NCI-H2196 treated with DMSO at 0.1 percent for 48 hours (cell line): ENCODE data around the gene TMEM80.
A peak's percentile ranks its signal among the peaks of the same experiment; 100 is the strongest.

Experiments used
- DNase-seq: peaks from one replicate; lab custom pipeline; 2025; ENCODE audit not compliant: unreplicated experiment; lab: John Stamatoyannopoulos, UW

TMEM80 gene

DNA sequence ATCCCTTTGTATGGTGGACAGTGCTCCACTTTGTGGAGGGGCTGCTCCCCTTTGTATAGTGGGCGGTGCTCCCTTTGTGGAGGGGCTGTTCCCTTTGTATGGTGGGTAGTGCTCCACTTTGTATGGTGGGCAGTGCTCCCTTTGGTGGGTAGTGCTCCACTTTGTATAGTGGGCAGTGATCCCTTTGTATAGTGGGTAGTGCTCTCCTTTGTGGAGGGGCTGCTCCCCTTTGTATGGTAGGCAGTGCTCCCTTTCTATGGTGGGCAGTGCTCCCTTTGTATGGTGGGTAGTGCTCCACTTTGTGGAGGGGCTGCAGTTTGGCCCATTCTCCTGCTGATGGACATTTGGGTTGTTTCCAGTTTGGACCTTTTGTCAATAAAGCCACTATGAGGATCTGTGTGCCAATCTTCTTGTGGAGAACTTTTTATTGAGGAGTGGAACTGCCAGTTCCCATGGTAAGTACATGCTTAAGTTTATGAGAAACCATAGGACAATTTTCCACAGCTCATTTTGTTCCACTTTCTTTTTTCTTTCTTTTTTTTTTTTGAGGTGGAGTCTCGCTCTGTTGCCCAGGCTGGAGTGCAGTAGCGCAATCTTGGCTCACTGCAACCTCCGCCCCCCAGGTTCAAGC lies 47.1 kb downstream of the TMEM80 start:
- no peak for DNase-seq

DNA sequence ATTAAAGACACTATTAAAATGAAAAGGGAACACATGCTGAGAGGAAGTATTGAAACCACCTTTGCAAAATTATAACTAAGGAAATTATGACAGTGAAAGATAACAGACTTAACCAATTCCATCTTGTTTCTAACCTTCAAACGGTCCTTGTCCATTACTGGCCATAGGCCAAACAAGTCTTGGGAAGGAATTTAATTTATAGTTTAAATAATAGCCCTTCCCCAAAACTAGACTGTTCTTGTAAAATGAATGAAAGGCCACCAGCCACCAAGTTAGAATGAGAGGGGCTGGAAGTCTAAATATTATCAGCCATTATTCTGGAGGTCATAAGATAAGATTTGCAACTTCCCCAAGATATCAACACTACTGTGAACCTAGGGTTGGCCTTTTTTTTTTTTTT lies 49.8 kb downstream of the TMEM80 start:
- no peak for DNase-seq

DNA sequence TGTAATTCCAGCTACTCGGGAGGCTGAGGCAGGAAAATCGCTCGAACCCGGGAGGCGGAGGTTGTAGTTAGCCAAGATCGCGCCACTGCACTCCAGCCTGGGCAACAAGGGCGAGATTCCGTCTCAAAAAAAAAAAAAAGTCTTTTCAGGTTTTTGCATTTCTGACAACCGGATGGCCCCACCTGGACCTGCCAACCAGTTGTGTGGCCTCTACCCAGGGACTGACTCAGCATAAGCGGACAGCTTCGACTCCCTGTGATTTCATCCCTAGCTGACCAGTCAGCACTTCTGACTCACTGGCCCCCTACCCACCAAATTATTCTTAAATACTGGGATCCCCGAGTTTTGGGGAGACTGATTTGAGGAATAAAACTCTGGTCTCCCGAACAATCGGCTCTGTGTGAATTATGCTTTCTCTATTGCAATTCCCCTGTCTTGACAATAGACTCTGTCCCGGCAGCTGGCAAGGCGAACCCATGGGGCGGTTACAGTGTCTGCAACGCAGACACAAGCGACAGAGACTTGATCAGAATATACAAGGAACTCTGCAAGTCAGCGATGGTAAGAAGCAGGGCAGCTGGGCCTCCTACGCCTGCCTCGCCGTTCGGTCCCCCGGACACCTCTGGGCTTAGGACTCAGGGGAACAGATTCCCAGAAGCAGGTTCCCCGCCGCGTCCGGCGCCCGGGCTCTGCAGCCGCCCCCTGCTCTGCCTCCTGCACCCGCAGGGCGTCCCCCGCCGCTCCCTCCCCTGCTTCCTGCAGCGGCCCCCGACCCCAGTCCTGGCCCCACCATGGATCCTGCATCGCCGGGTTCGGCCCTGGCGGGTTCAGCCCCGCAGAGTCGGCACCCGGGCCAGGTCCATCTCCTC lies 50.9 kb downstream of the TMEM80 start:
- no peak for DNase-seq

DNA sequence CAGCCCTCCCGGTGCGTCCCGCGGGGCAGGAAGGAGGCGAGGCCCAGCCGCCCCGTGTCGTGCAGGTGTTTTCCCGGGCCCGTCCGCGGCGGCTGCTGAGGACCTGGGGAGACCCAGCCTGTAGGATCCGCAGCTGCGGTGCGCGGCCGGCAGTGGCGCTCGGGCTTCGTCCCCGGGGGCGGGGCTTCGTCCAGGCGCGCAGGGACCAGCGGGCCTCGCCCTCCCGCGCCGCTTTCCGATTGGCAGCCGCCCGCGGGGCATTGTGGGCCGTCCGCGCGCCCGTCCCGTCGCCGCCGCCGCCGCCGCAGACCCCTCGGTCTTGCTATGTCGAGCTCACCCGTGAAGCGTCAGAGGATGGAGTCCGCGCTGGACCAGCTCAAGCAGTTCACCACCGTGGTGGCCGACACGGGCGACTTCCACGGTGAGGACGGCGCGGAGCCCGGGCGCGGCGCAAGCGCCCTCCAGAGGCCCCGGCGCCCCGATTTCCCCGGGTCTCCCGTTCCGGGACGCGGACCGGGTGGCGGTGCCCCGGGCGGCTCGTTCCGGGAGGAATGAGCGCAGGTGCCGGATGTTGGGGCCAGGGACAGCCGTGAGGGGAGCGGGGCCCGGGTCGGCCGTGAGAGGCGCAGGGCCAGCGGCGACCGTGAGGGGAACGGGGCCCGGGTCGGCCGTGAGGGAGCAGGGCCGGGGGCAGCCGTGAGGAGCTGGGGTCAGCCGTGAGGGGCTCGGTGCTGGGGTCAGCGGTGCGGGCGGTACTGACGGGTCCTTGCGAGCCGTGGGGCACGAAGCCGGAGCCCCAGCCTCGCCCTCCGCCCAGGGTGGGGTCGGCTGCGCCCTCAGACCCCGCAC lies 51.8 kb downstream of the TMEM80 start, which contains the start of gene TALDO1:
TSS of gene TALDO1 (plus strand) at position 307 of the 849 bp plus-strand sequence. CDS start at position 325, 18 bp downstream.
- DNase-seq, result peak; percentile 78

- DNase-seq, result no peak
Observed at GRCh38 chr11:748007-748359, 52.4 kb downstream of the TMEM80 start.

- no peak for DNase-seq
Observed at GRCh38 chr11:749731-750130, 54.1 kb downstream of the TMEM80 start.
